Suprapubic skin (tissue), 3 donors: ENCODE data around the gene BBIP1.

Source experiments
- CTCF ChIP-seq, 2 donors: fragments of 200-600 bp in 1 of 2; fragments of 450-650 bp in 1 of 2; sonication (generic) in 1 of 2; IDR thresholded peaks; one replicate each; pipeline ENCODE4 v1.5.1; 2016 to 2019; ENCODE audit warnings: antibody characterized with exemption in 2 of 2, mild to moderate bottlenecking in 1 of 2, moderate library complexity in 1 of 2
- EP300 ChIP-seq: sonication (generic); formaldehyde crosslinking; IDR thresholded peaks from one replicate; pipeline ENCODE4 v1.6.1; 2017; ENCODE audit warnings: antibody characterized with exemption
- POLR2A ChIP-seq, 2 donors: fragments of 450-650 bp; IDR thresholded peaks; one replicate each; pipeline ENCODE4 v1.6.1; 2017; ENCODE audit warnings: antibody characterized with exemption in 2 of 2, mild to moderate bottlenecking in 2 of 2, moderate library complexity in 2 of 2

GRCh38 chr10:110862961-110863360 is 56.0 kb downstream of the BBIP1 start:
- no peak for TF ChIP-seq CTCF (IDR thresholded peaks at IDR 0.05)
- no peak for TF ChIP-seq POLR2A (IDR thresholded peaks at IDR 0.05)
- TF ChIP-seq EP300, result no peak
